Cerebellar nuclear complex (tissue), 1 donor: ENCODE results near the gene ETHE1.

Experiments
- DNase-seq, 2 experiments: peaks; one replicate each; lab custom pipeline; 2025; lab: John Stamatoyannopoulos, UW

Gene ETHE1

GRCh38 chr19:43465468-43466120, 61.4 kb downstream of the ETHE1 start, which contains the start of gene LYPD3:
Gene LYPD3 (minus strand): TSS chr19:43465608. CDS start chr19:43465571, 37 bp downstream.
- no peak for DNase-seq

- DNase-seq = no peak
Observed at GRCh38 chr19:43464134-43464775, 62.7 kb downstream of the ETHE1 start.

- DNase-seq = no peak
Observed at GRCh38 chr19:43463381-43464133, 63.4 kb downstream of the ETHE1 start.

- DNase-seq = no peak
Observed at GRCh38 chr19:43462785-43463380, 64.1 kb downstream of the ETHE1 start.

GRCh38 chr19:43462383-43462782, 64.6 kb downstream of the ETHE1 start:
- no peak for DNase-seq

GRCh38 chr19:43461303-43461702, 65.7 kb downstream of the ETHE1 start:
- no peak for DNase-seq

- no peak for DNase-seq
Observed at GRCh38 chr19:43460362-43461016, 66.5 kb downstream of the ETHE1 start.

GRCh38 chr19:43457809-43458208, 69.2 kb downstream of the ETHE1 start:
- no peak for DNase-seq
